ENCODE measurements around the gene LRRK2.
A peak's percentile ranks its signal among the peaks of the same experiment; 100 is the strongest.

Gene LRRK2

DNA sequence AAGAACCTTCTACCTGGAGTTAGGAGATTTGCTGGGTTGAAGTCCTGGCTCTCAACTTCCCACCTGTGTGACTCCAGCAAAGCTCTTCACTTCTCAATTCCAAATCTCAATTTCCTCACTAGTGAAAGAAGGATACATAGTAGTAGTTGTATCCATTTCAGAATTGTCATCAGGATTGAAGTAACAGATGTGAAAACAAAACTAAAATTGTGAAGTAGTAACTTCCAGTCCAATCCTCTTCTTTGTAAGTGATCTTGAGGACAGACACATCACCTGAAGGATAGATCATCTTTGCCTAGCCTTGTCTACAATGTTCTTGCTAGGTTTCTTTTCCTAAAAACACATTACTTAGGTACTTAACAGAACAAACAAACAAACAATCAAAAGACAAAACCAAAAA is 1.2 kb upstream of the LRRK2 start:
- H3K36me3 ChIP-seq (ENCODE audit: insufficient read depth, low read length) = no peaks in the 10 kb centered on the region
- H3K27ac ChIP-seq = no peak overlapping the region
- H3K9ac ChIP-seq (ENCODE audit: insufficient read length) = no peak overlapping the region
- DNase-seq (ENCODE audit: low read depth, low spot score) = no peak
- TF ChIP-seq FOXP2 (optimal IDR thresholded peaks at IDR 0.05; ENCODE audit: control extremely low read depth, extremely low read length, insufficient read depth) = no peak
- TF ChIP-seq POLR2AphosphoS5 (IDR thresholded peaks at IDR 0.05; ENCODE audit: borderline replicate concordance, low read depth, low read length) = no peak
- no peak for TF ChIP-seq EZH2 (IDR thresholded peaks at IDR 0.05)
- H3K4me3 ChIP-seq = peak overlapping the region; percentile 91
- no peaks in the 10 kb centered on the region for H3K9me3 ChIP-seq (ENCODE audit: low read depth, low read length)

DNA sequence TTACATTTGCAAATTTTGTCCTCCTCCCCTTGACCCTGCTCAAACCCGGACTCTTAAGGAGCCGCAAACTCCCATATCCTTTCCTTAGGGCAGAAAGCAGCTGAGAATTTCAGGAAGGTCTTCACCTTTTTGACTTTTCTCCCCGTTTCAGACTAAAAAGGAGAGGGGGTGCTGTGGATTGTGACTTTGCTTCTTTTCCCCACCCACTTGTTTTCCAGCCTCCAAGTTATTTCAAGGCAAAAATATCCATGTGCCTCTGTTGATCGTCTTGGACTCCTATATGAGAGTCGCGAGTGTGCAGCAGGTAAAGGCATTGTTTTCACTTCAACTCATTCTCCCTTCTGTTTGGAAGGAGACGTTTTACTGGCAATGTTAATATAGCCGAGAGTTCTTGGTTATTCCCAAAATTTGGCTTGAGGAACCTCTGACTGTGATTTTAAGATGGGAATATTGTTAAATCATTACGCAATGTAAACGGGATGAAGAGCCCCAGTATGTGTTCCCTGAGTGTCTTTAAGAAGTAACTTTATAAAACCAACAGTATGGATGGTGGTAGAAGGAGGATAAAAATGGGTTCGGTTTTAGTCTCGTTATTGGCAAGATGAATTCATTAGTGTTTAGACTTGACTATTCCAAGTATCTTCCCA is 663 bp downstream of the LRRK2 start:
- peak overlapping the region; percentile 70 for H3K27ac ChIP-seq
- H3K36me3 ChIP-seq (ENCODE audit: insufficient read depth, low read length) = no peaks in the 10 kb centered on the region
- peak overlapping the region; percentile 91 for H3K4me3 ChIP-seq
- peak overlapping the region; percentile 91 for H3K9ac ChIP-seq (ENCODE audit: insufficient read length)
- no peak for DNase-seq (ENCODE audit: low read depth, low spot score)
- TF ChIP-seq POLR2AphosphoS5 (IDR thresholded peaks at IDR 0.05; ENCODE audit: borderline replicate concordance, low read depth, low read length) (no peak), FOXP2 (optimal IDR thresholded peaks at IDR 0.05; ENCODE audit: control extremely low read depth, extremely low read length, insufficient read depth) (no peak), EZH2 (IDR thresholded peaks at IDR 0.05) (no peak)
- H3K9me3 ChIP-seq (ENCODE audit: low read depth, low read length) = no peaks in the 10 kb centered on the region

DNA sequence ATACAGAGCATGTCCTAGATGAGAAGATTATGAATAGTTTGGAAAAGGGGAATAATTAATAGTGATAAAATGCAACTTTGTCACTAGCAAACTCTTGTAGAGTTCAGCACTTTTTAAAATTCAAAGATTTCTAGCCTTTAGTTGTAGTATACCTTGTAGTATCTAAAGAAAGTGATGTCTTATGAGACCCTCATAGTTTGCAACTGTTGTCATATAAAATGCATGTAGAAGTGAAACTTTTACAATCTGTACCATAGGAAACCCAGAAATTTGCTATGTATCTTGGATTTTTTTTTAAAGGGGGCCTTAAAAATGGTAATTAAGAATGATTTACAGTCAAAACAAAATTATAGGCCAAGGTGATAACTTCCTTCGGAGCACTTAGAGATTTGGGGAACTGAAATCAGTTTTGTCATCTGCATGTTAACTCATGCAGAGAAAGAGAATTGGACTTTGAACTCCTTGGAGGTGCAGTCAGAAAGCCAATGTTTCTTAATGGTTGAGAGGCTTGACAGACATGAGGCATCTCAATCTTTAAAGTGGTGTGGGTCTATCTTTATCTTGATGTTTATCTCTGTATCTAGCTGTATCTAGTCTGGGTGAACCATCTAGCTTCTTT is 1.3 kb downstream of the LRRK2 start:
- peak overlapping the region; percentile 91 for H3K4me3 ChIP-seq
- peak overlapping the region; percentile 70 for H3K27ac ChIP-seq
- H3K9ac ChIP-seq (ENCODE audit: insufficient read length) = peak overlapping the region; percentile 91
- H3K36me3 ChIP-seq (ENCODE audit: insufficient read depth, low read length) = no peaks in the 10 kb centered on the region
- DNase-seq (ENCODE audit: low read depth, low spot score) = no peak
- TF ChIP-seq EZH2 (IDR thresholded peaks at IDR 0.05) = no peak
- TF ChIP-seq POLR2AphosphoS5 (IDR thresholded peaks at IDR 0.05; ENCODE audit: borderline replicate concordance, low read depth, low read length) = no peak
- TF ChIP-seq FOXP2 (optimal IDR thresholded peaks at IDR 0.05; ENCODE audit: control extremely low read depth, extremely low read length, insufficient read depth) = no peak
- no peaks in the 10 kb centered on the region for H3K9me3 ChIP-seq (ENCODE audit: low read depth, low read length)

DNA sequence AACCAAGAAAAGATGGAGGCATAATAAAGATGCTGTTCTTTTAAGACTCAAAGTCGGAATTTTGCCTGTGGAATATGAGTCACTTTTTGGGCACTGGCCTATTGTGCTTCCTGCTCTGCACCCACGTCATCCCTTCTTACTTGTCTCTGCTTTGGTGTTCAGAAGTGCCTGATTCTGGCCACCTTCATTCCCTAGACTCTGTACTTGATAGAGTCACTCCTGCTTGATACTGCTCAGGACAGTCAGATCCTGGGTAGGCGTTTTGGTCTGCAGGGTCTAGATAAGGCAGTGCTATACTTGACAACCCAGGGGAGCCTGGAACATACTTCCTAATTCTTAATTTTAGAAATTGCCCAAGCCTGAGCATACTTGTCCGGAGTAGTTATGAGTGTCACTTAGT is 1.9 kb downstream of the LRRK2 start:
- Histone ChIP-seq H3K36me3 (ENCODE audit: insufficient read depth, low read length) (no peaks in the 10 kb centered on the region), H3K27ac (peak overlapping the region; percentile 70), H3K4me3 (peak overlapping the region; percentile 91), H3K9ac (ENCODE audit: insufficient read length) (no peak overlapping the region), H3K9me3 (ENCODE audit: low read depth, low read length) (no peaks in the 10 kb centered on the region)
- no peak for DNase-seq (ENCODE audit: low read depth, low spot score)
- TF ChIP-seq EZH2 (IDR thresholded peaks at IDR 0.05) = no peak
- no peak for TF ChIP-seq POLR2AphosphoS5 (IDR thresholded peaks at IDR 0.05; ENCODE audit: borderline replicate concordance, low read depth, low read length)
- no peak for TF ChIP-seq FOXP2 (optimal IDR thresholded peaks at IDR 0.05; ENCODE audit: control extremely low read depth, extremely low read length, insufficient read depth)

- Histone ChIP-seq H3K9me3 (ENCODE audit: low read depth, low read length) (no peaks in the 10 kb centered on the region), H3K36me3 (ENCODE audit: insufficient read depth, low read length) (no peaks in the 10 kb centered on the region), H3K4me3 (no peak overlapping the region), H3K27ac (no peak overlapping the region), H3K9ac (ENCODE audit: insufficient read length) (no peak overlapping the region)
- TF ChIP-seq EZH2 (IDR thresholded peaks at IDR 0.05) (no peak), FOXP2 (optimal IDR thresholded peaks at IDR 0.05; ENCODE audit: control extremely low read depth, extremely low read length, insufficient read depth) (no peak), POLR2AphosphoS5 (IDR thresholded peaks at IDR 0.05; ENCODE audit: borderline replicate concordance, low read depth, low read length) (no peak)
- no peak for DNase-seq (ENCODE audit: low read depth, low spot score)
Measured at GRCh38 chr12:40227447-40227846, 2.6 kb downstream of the LRRK2 start.

GRCh38 chr12:40228727-40229126 is 3.9 kb downstream of the LRRK2 start:
- H3K9me3 ChIP-seq (ENCODE audit: low read depth, low read length) = no peaks in the 10 kb centered on the region
- no peak for TF ChIP-seq EZH2 (IDR thresholded peaks at IDR 0.05)
- no peak for TF ChIP-seq POLR2AphosphoS5 (IDR thresholded peaks at IDR 0.05; ENCODE audit: borderline replicate concordance, low read depth, low read length)
- TF ChIP-seq FOXP2 (optimal IDR thresholded peaks at IDR 0.05; ENCODE audit: control extremely low read depth, extremely low read length, insufficient read depth) = no peak
- H3K27ac ChIP-seq = no peak overlapping the region
- no peak for DNase-seq (ENCODE audit: low read depth, low spot score)
- H3K4me3 ChIP-seq = no peak overlapping the region
- H3K36me3 ChIP-seq (ENCODE audit: insufficient read depth, low read length) = no peaks in the 10 kb centered on the region
- no peak overlapping the region for H3K9ac ChIP-seq (ENCODE audit: insufficient read length)

DNA sequence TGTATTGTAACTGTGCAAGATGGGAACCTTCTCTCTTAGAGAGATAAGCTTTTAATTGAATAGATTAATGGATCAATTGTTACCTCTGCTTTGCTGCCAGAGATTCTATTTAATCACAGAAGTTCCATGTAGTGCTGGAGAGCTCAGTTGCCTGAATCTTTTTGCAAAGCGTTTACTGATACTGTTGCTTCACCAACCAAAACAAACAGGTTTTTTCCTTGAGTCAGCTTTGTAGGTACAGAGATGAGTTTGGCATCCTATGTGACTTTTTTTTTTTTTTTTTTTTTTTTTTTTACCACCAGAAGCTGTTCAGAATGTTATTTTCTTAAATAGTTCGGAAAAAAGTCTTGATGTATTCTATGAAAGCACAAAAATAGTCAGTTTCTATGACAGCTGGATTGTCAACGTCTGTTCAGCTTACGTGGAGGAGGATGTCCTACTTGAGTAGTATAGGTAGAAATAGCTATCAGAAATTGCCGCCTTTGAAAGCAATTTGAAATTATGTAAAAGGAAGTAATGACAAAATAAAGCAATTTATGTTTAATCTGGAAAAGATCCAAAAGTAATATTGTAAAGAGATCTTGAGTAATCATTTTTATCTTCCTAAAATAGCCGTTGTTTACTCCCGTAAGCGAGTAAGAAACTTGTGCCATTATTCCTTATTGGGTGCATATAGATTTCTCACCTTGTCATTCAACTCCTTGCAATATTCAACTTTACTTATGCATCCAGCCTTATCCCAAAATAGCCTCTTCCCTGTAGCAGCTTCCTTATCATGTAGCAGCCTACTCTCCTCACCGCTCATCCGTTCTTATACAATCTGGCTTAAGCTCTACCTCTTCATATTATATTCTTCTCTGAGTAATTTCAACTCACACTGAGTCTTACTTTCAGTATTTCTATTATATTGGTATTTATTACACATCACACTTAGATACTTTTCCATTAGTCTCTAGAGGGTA is 5.2 kb downstream of the LRRK2 start:
- no peaks in the 10 kb centered on the region for H3K9me3 ChIP-seq (ENCODE audit: low read depth, low read length)
- H3K9ac ChIP-seq (ENCODE audit: insufficient read length) = no peak overlapping the region
- H3K4me3 ChIP-seq = no peak overlapping the region
- H3K27ac ChIP-seq = no peak overlapping the region
- TF ChIP-seq FOXP2 (optimal IDR thresholded peaks at IDR 0.05; ENCODE audit: control extremely low read depth, extremely low read length, insufficient read depth) (no peak), EZH2 (IDR thresholded peaks at IDR 0.05) (no peak), POLR2AphosphoS5 (IDR thresholded peaks at IDR 0.05; ENCODE audit: borderline replicate concordance, low read depth, low read length) (no peak)
- no peaks in the 10 kb centered on the region for H3K36me3 ChIP-seq (ENCODE audit: insufficient read depth, low read length)
- no peak for DNase-seq (ENCODE audit: low read depth, low spot score)

DNA sequence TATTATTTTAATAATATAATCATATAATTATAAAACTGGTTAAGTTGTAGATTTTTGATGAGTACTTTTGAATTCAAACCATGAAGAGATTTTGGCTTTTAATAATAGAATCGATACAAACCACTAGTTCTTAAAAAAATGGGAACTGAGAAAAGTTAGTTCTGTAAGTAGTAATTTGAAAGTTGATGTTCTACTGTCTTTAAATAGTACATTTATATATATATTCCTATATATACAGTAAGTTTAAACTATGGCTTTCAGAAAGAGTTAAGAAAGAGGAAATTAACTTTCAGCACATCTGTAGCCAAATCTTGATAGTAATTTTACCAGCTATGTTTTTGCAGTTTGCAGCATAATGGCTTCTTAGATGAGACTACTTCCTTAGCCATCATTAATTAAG is 7.8 kb downstream of the LRRK2 start:
- no peak overlapping the region for H3K27ac ChIP-seq
- no peaks in the 10 kb centered on the region for H3K36me3 ChIP-seq (ENCODE audit: insufficient read depth, low read length)
- H3K9ac ChIP-seq (ENCODE audit: insufficient read length) = no peak overlapping the region
- no peak overlapping the region for H3K4me3 ChIP-seq
- DNase-seq (ENCODE audit: low read depth, low spot score) = no peak
- TF ChIP-seq FOXP2 (optimal IDR thresholded peaks at IDR 0.05; ENCODE audit: control extremely low read depth, extremely low read length, insufficient read depth) (no peak), EZH2 (IDR thresholded peaks at IDR 0.05) (no peak), POLR2AphosphoS5 (IDR thresholded peaks at IDR 0.05; ENCODE audit: borderline replicate concordance, low read depth, low read length) (no peak)
- no peaks in the 10 kb centered on the region for H3K9me3 ChIP-seq (ENCODE audit: low read depth, low read length)
